ENCODE data around the gene THBS1. TPM values are rescaled to one million over a fixed set of nuclear protein-coding genes. Genes with fewer than 3 reads are reported as not detected.

The THBS1 gene
- 652 and 1,464 TPM in 2 replicates for total RNA-seq

DNA sequence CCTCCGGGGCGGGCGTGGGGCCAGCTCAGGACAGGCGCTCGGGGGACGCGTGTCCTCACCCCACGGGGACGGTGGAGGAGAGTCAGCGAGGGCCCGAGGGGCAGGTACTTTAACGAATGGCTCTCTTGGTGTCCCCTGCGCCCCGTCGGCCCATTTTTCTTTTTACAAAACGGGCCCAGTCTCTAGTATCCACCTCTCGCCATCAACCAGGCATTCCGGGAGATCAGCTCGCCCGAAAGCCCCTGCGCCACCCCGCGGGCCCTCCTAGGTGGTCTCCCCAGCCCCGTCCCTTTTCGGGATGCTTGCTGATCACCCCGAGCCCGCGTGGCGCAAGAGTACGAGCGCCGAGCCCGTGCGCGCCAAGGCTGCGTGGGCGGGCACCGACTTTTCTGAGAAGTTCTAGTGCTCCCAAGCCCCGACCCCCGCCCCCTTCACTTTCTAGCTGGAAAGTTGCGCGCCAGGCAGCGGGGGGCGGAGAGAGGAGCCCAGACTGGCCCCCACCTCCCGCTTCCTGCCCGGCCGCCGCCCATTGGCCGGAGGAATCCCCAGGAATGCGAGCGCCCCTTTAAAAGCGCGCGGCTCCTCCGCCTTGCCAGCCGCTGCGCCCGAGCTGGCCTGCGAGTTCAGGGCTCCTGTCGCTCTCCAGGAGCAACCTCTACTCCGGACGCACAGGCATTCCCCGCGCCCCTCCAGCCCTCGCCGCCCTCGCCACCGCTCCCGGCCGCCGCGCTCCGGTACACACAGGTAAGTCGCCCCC is at the start of gene THBS1:
Gene THBS1, plus strand, starts transcription at position 595 of the 757 bp plus-strand sequence. CDS start 779 bp downstream, outside the sequence.

Other genes starting within 250 kb of the THBS1 start
- 2.9 and 6.2 TPM in 2 replicates for gene FSIP1, start 201.8 kb downstream of the THBS1 start, total RNA-seq

Measured in articular chondrocyte of knee joint (primary cell).